GM23248 (cell line): ENCODE measurements around the gene LGR6. TPM values are rescaled to one million over a fixed set of nuclear protein-coding genes. Genes with fewer than 3 reads are reported as not detected.

Experiments
- DNase-seq: peaks from one replicate; pipeline ENCODE4 v3.0.0-alpha.2; 2015
- H2AFZ ChIP-seq: fragments of 200-600 bp; sonication (generic); 2 replicates; pipeline ENCODE4 v1.6.1; 2016; ENCODE audit warnings: antibody characterized with exemption
- H3F3A ChIP-seq: fragments of 200-600 bp; sonication (generic); 2 replicates; pipeline ENCODE4 v1.6.1; 2016; ENCODE audit warnings: mild to moderate bottlenecking, antibody characterized with exemption, mixed run types; ENCODE audit not compliant: insufficient read depth
- H3K27ac ChIP-seq: fragments of 200-600 bp; sonication (generic); 2 replicates; pipeline ENCODE4 v1.5.1; 2016; ENCODE audit warnings: mild to moderate bottlenecking
- H3K27me3 ChIP-seq: fragments of 200-600 bp; sonication (generic); replicated peaks from 2 replicates; pipeline ENCODE4 v1.6.1; 2016; ENCODE audit warnings: mild to moderate bottlenecking; ENCODE audit not compliant: insufficient read depth
- H3K36me3 ChIP-seq: fragments of 200-600 bp; sonication (generic); 2 replicates; pipeline ENCODE4 v1.6.1; 2016; ENCODE audit warnings: low read depth, mild to moderate bottlenecking
- H3K4me1 ChIP-seq: fragments of 200-600 bp; sonication (generic); 2 replicates; pipeline ENCODE4 v1.6.1; 2016; ENCODE audit warnings: mild to moderate bottlenecking; ENCODE audit not compliant: insufficient read depth
- H3K4me2 ChIP-seq: fragments of 200-600 bp; sonication (generic); one replicate; pipeline ENCODE4 v1.6.1; 2016; ENCODE audit warnings: mild to moderate bottlenecking; ENCODE audit not compliant: unreplicated experiment
- H3K4me3 ChIP-seq: fragments of 200-600 bp; sonication (generic); 2 replicates; pipeline ENCODE4 v1.5.1; 2016; ENCODE audit warnings: mild to moderate bottlenecking
- H3K79me2 ChIP-seq: fragments of 200-600 bp; sonication (generic); 2 replicates; pipeline ENCODE4 v1.6.1; 2016; ENCODE audit warnings: mild to moderate bottlenecking; ENCODE audit not compliant: insufficient read depth
- H3K9ac ChIP-seq: fragments of 200-600 bp; sonication (generic); 2 replicates; pipeline ENCODE4 v1.6.1; 2016; ENCODE audit warnings: mild to moderate bottlenecking
- H3K9me2 ChIP-seq: fragments of 200-600 bp; sonication (generic); 2 replicates; pipeline ENCODE4 v1.6.1; 2016; ENCODE audit warnings: mixed run types, mild to moderate bottlenecking, moderate library complexity; ENCODE audit not compliant: insufficient read depth
- H3K9me3 ChIP-seq: fragments of 200-600 bp; sonication (generic); one replicate; pipeline ENCODE4 v1.6.1; 2017; ENCODE audit warnings: low read depth
- H4K20me1 ChIP-seq: fragments of 200-600 bp; sonication (generic); 2 replicates; pipeline ENCODE4 v1.6.0; 2016; ENCODE audit not compliant: insufficient read depth
- EZH2 ChIP-seq: fragments of 200-600 bp; sonication (generic); IDR thresholded peaks from 2 replicates; pipeline ENCODE4 v1.6.1; 2018; ENCODE audit warnings: antibody characterized with exemption, mild to moderate bottlenecking; ENCODE audit not compliant: insufficient read depth, poor library complexity, severe bottlenecking
- EZH2phosphoT487 ChIP-seq: fragments of 200-600 bp; sonication (generic); IDR thresholded peaks from 2 replicates; pipeline ENCODE4 v1.6.1; 2018; ENCODE audit warnings: antibody characterized with exemption, moderate library complexity, mild to moderate bottlenecking, low read depth; ENCODE audit not compliant: insufficient read depth
- WGBS, 2 experiments: methylation state at CpG; one replicate each; pipeline ENCODE4 v1.1.6; 2015 to 2017; ENCODE audit warnings: low lambda C conversion rate in 2 of 2, low coverage in 1 of 2; ENCODE audit errors: missing lambda C conversion rate in 2 of 2; 5-methylcytosine and 5-hydroxymethylcytosine counted together
- in situ Hi-C: fragments of 300-500 bp; cut with MboI; formaldehyde crosslinking; loops from 2 replicates; pipeline ENCODE4 v1.15.0; 2020
- polyA plus RNA-seq: library from polyadenylated mRNA; unstranded; fragments of >200 nt; fragmentation: Nextera tagmentation; extraction: Ambion mirVana; gene quantifications from 2 replicates; pipeline ENCODE4 v1.2.1, GENCODE V29; 2016
- total RNA-seq: library from RNA; depleted of rRNA; stranded (reverse); fragments of >200 nt; shearing (Covaris generic); gene quantifications from 2 replicates; pipeline ENCODE4 v1.2.3, GENCODE V29; 2014; rRNA removed

The LGR6 gene
- total and polyA plus RNA-seq, 2 experiments from 2014 or later = not detected

DNA sequence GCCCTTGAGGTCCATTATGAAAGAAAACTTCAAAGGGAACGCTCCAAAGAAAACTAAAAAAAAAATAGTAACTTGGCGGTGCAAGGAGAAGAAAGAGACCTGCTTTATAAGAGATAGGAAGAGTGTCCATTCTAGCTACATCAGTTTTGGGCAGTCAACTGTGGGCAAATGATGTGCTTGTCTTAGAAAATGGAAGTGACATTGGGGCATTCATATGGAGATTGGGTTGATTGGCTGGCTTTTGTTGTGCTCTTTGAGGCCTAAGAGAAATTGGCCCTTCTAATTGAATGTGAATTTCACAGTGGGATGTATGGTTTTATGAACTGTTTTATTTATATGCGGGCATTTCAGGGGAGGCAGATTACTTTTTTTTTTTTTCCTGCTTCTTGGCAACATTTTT lies 168.1 kb downstream of the LGR6 start:
- 83 to 85% methylated on average over 3 of the region's 3 CpGs for WGBS, 2 experiments
- no peak overlapping the region for H3K9ac ChIP-seq
- H3K27me3 ChIP-seq = no peaks in the 10 kb centered on the region
- H2AFZ ChIP-seq = no peak overlapping the region
- in situ Hi-C loops = no loop called here
- no peak overlapping the region for H3K4me2 ChIP-seq
- H3K27ac ChIP-seq = no peak overlapping the region
- H3K4me1 ChIP-seq = peaks cover 9% of the 10 kb centered on the region
- no peaks in the 10 kb centered on the region; the same call in 1 of the 2 replicates for H3F3A ChIP-seq
- no peak for TF ChIP-seq EZH2phosphoT487
- no peak for TF ChIP-seq EZH2
- peaks cover 78% of the 10 kb centered on the region for H3K79me2 ChIP-seq
- H3K9me3 ChIP-seq = no peaks in the 10 kb centered on the region
- DNase-seq = no peak
- H3K9me2 ChIP-seq = no peaks in the 10 kb centered on the region
- H3K4me3 ChIP-seq = no peak overlapping the region
- no peaks in the 10 kb centered on the region for H3K36me3 ChIP-seq
- no peaks in the 10 kb centered on the region; the same call in 1 of the 2 replicates for H4K20me1 ChIP-seq

DNA sequence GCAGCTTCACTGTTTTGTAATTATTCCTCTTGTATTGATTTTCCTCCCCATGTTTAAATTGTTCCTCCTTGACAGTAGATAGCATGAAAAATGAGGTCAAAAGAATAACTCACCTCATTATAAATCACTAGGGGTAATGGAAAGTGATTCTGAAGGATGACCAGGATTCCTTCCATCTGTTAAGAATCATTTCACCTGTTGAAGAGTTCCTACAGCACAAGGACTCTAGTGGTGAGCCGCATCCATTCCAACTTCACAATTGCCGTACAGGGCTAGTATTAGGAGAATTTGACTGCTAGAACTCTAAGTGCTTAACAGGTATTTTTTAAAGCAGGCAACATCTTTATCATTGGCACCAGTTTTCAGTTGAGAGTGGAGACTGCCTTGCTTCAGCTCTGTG lies 168.6 kb downstream of the LGR6 start:
- Histone ChIP-seq H3K27me3 (no peaks in the 10 kb centered on the region), H3K36me3 (no peaks in the 10 kb centered on the region), H3K27ac (no peak overlapping the region), H3K9me3 (no peaks in the 10 kb centered on the region), H3K9me2 (no peaks in the 10 kb centered on the region), H3F3A (peaks cover 2% of the 10 kb centered on the region; the same call in 1 of the 2 replicates), H2AFZ (no peak overlapping the region), H3K79me2 (peaks cover 75% of the 10 kb centered on the region), H3K9ac (no peak overlapping the region), H4K20me1 (no peaks in the 10 kb centered on the region; the same call in 1 of the 2 replicates), H3K4me2 (no peak overlapping the region), H3K4me1 (peaks cover 14% of the 10 kb centered on the region), H3K4me3 (no peak overlapping the region)
- WGBS, 2 experiments = 100% methylated on average over 2 of the region's 2 CpGs
- TF ChIP-seq EZH2 (no peak), EZH2phosphoT487 (no peak)
- DNase-seq = no peak
- in situ Hi-C loops = no loop called here

DNA sequence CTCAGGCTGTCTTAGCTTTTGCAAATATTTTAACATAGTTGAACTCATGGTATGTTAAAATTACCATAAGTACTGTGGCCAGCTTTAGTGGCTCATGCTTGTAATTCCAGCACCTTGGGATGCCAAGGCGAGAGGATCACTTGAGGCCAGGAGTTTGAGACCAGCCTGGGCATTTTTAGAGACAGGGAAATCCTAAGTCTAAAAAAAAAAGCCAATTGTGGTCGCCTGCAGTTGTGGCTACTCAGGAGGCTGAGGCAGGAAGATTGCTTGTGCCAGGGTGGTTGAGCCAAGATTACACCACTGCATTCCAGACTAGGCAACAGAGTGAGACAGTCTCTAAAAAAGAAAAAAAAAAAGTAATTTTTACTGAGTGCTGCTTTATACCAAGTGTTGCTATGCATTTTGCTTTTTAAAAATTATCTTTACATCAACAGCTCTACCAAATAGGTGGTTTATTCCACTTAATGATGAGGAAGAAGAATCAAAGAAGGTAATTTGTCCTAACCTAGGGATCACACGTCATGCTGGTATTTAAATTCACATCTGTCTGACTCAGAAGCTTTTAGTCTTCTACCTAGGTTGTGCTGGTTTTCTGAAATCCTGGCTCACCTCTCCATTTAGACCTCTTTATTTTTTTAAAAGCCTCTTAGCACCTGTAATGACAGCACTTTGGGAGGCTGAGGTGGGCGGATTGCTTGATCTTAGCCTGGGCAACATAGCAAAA lies 171.7 kb downstream of the LGR6 start:
- Histone ChIP-seq H3K4me3 (no peak overlapping the region), H2AFZ (no peak overlapping the region), H3K9me3 (no peaks in the 10 kb centered on the region), H3K36me3 (no peaks in the 10 kb centered on the region), H3K4me2 (peak overlapping the region; percentile 22), H3K27ac (peak overlapping the region; percentile 56), H4K20me1 (no peaks in the 10 kb centered on the region; the same call in 1 of the 2 replicates), H3K79me2 (peaks cover 53% of the 10 kb centered on the region), H3K9ac (0 out of 2 replicates have a peak overlapping the region, but pooled peaks have one; percentile 21), H3K27me3 (no peaks in the 10 kb centered on the region), H3K4me1 (peaks cover 20% of the 10 kb centered on the region), H3F3A (peaks cover 9% of the 10 kb centered on the region; the same call in 1 of the 2 replicates), H3K9me2 (no peaks in the 10 kb centered on the region)
- in situ Hi-C loops = no loop called here
- 56 to 57% methylated on average over 4 of the region's 4 CpGs for WGBS, 2 experiments
- DNase-seq = peak; percentile 77
- no peak for TF ChIP-seq EZH2phosphoT487
- no peak for TF ChIP-seq EZH2

DNA sequence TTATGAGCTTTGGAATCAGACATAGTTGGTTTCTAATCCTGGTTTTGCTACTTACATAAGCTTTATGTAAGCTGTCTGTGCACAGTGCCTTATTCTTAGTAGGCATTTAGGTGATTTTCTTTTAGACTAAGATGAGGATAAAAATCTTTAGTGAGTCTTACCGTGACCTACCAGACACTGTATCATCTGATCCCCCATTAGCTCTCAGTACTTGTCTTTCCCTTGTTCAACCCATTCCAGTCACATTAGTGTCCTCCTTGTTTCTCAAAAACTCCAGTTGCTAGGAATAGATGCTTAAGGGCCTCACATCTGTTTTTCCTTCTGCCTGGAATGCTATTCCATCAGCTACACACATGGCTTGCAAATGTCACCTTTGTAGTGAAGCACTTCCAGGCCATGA lies 173.7 kb downstream of the LGR6 start:
- Histone ChIP-seq H3K4me1 (peaks cover 20% of the 10 kb centered on the region), H3K9me3 (no peaks in the 10 kb centered on the region), H3K4me3 (no peak overlapping the region), H3K9ac (no peak overlapping the region), H3K9me2 (no peaks in the 10 kb centered on the region), H3K79me2 (peaks cover 33% of the 10 kb centered on the region), H3K27me3 (no peaks in the 10 kb centered on the region), H3K4me2 (no peak overlapping the region), H3K27ac (peak overlapping the region; percentile 40), H4K20me1 (no peaks in the 10 kb centered on the region), H2AFZ (no peak overlapping the region), H3F3A (peaks cover 9% of the 10 kb centered on the region; the same call in 1 of the 2 replicates), H3K36me3 (no peaks in the 10 kb centered on the region)
- in situ Hi-C loops = no loop called here
- peak; percentile 65 for DNase-seq
- WGBS, 2 experiments = 43 to 65% methylated on average over 1 of the region's 1 CpG
- TF ChIP-seq EZH2 = no peak
- no peak for TF ChIP-seq EZH2phosphoT487

Other genes with a start within 250 kb of the LGR6 start
- 7.8 and 8.9 TPM in 2 replicates for gene LMOD1, start 247.3 kb upstream of the LGR6 start, total RNA-seq
- gene LMOD1, start 247.3 kb upstream of the LGR6 start, polyA plus RNA-seq = 6.1 and 6.3 TPM in 2 replicates
- 56.4 and 68.8 TPM in 2 replicates for gene TIMM17A, start 238.3 kb upstream of the LGR6 start, total RNA-seq
- gene TIMM17A, start 238.3 kb upstream of the LGR6 start, polyA plus RNA-seq = 116 and 123 TPM in 2 replicates
- 80.5 and 83.6 TPM in 2 replicates for gene RNPEP, start 211.2 kb upstream of the LGR6 start, total RNA-seq
- 68.6 and 70.7 TPM in 2 replicates for gene RNPEP, start 211.2 kb upstream of the LGR6 start, polyA plus RNA-seq
- gene ELF3, start 183.2 kb upstream of the LGR6 start, total RNA-seq = under 0.01 TPM in 1 of 2 replicates, not detected in the other
- gene ELF3, start 183.2 kb upstream of the LGR6 start, polyA plus RNA-seq = not detected in 2 replicates
- not detected in 2 replicates for gene GPR37L1, start 70.9 kb upstream of the LGR6 start, total RNA-seq
- gene GPR37L1, start 70.9 kb upstream of the LGR6 start, polyA plus RNA-seq = 0.03 TPM in 1 of 2 replicates, not detected in the other
- gene ARL8A, start 49.1 kb upstream of the LGR6 start, total RNA-seq = 25.0 and 32.5 TPM in 2 replicates
- gene ARL8A, start 49.1 kb upstream of the LGR6 start, polyA plus RNA-seq = 33.5 and 33.9 TPM in 2 replicates
- gene PTPN7, start 33.2 kb upstream of the LGR6 start, total RNA-seq = not detected in 2 replicates
- 0.16 TPM in 1 of 2 replicates, not detected in the other for gene PTPN7, start 33.2 kb upstream of the LGR6 start, polyA plus RNA-seq
- gene UBE2T, start 148.1 kb downstream of the LGR6 start, total RNA-seq = 12.5 and 18.9 TPM in 2 replicates
- gene UBE2T, start 148.1 kb downstream of the LGR6 start, polyA plus RNA-seq = 39.6 and 41.1 TPM in 2 replicates
- gene PPP1R12B, start 154.9 kb downstream of the LGR6 start, total RNA-seq = 2.3 and 14.6 TPM in 2 replicates
- 2.5 and 3.6 TPM in 2 replicates for gene PPP1R12B, start 154.9 kb downstream of the LGR6 start, polyA plus RNA-seq